GM12878 (cell line): ENCODE measurements around the gene OLA1.

Source experiments
- BACH1 ChIP-seq: fragments of 450-650 bp; IDR thresholded peaks from 2 replicates; pipeline ENCODE4 v1.6.1; 2017; ENCODE audit warnings: mild to moderate bottlenecking, borderline replicate concordance
- BHLHE40 ChIP-seq, 2 experiments: fragments of 450-650 bp in 1 of 2; IDR thresholded peaks; 2 replicates each; pipeline ENCODE4 v1.6.1; 2011 to 2017; ENCODE audit warnings: low read depth in 2 of 2, borderline replicate concordance in 1 of 2, improper control_type of control experiment in 1 of 2, low read length in 1 of 2, mild to moderate bottlenecking in 1 of 2
- EP300 ChIP-seq, 2 experiments: fragments of 150-350 bp in 1 of 2; IDR thresholded peaks; 2 replicates each; pipeline ENCODE4 v1.6.1; 2011 to 2012; ENCODE audit warnings: low read depth in 2 of 2, low read length in 2 of 2, borderline replicate concordance in 1 of 2, improper control_type of control experiment in 1 of 2, inconsistent platforms in 1 of 2; ENCODE audit not compliant: control insufficient read depth in 1 of 2
- SMAD1 ChIP-seq: fragments of 450-650 bp; IDR thresholded peaks from 2 replicates; pipeline ENCODE4 v1.6.1; 2018; ENCODE audit warnings: mild to moderate bottlenecking, low read depth; ENCODE audit not compliant: partially characterized antibody
- TAF1 ChIP-seq: IDR thresholded peaks from 2 replicates; pipeline ENCODE4 v1.6.1; 2011; ENCODE audit warnings: mild to moderate bottlenecking, low read depth, low read length, borderline replicate concordance
- TF ChIP-seq, protein P1 (sequence below), 3 experiments: IDR thresholded peaks in 2 of 3; conservative IDR thresholded peaks in 1 of 3; 2 replicates each; pipeline ENCODE4 v1.5.1; 2011; ENCODE audit warnings: low read depth in 3 of 3, low read length in 3 of 3, mild to moderate bottlenecking in 3 of 3, control low read depth in 2 of 3, moderate library complexity in 2 of 3, inconsistent platforms in 1 of 3, mixed read lengths in 1 of 3; ENCODE audit not compliant: control insufficient read depth in 2 of 3, insufficient read depth in 1 of 3; ENCODE audit errors: extremely low read depth in 1 of 3
- TF ChIP-seq, protein P2 (sequence below): IDR thresholded peaks from 2 replicates; pipeline ENCODE4 v1.6.1; 2012; ENCODE audit warnings: improper control_type of control experiment, low read depth, low read length; ENCODE audit not compliant: insufficient replicate concordance

DNA sequence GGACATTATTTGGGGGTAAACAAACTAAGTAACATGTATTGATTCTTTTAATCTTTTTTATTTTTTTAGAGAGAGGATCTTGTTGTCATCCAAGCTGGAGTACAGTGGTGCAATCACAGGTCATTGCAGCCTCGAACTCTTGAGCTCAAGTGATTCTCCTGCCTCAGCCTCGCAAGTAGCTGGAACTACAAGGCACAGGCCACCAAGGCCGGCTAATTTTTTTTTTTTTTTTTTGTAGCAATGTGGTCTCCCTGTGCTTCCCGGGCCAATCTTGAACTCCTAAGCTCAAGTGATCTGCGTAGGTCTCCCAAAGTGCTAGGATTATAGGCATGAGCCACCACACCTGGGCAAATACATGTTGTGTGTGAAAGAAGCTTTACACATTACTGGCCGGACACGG, 29.6 kb downstream of the OLA1 start:
- TF ChIP-seq BHLHE40 (IDR thresholded peaks at IDR 0.05; ENCODE audit: borderline replicate concordance in 1 of 2, low read depth in 2 of 2, low read length in 1 of 2) (no peak), EP300 (IDR thresholded peaks at IDR 0.05; ENCODE audit: borderline replicate concordance in 1 of 2, control insufficient read depth in 1 of 2, low read depth in 2 of 2, low read length in 2 of 2) (no peak), BACH1 (no peak), SMAD1 (no peak), TAF1 (no peak)
- TF ChIP-seq, protein P1, sequence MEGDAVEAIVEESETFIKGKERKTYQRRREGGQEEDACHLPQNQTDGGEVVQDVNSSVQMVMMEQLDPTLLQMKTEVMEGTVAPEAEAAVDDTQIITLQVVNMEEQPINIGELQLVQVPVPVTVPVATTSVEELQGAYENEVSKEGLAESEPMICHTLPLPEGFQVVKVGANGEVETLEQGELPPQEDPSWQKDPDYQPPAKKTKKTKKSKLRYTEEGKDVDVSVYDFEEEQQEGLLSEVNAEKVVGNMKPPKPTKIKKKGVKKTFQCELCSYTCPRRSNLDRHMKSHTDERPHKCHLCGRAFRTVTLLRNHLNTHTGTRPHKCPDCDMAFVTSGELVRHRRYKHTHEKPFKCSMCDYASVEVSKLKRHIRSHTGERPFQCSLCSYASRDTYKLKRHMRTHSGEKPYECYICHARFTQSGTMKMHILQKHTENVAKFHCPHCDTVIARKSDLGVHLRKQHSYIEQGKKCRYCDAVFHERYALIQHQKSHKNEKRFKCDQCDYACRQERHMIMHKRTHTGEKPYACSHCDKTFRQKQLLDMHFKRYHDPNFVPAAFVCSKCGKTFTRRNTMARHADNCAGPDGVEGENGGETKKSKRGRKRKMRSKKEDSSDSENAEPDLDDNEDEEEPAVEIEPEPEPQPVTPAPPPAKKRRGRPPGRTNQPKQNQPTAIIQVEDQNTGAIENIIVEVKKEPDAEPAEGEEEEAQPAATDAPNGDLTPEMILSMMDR (IDR thresholded peaks at IDR 0.05 in 2 of 3, conservative IDR thresholded peaks at IDR 0.05 in 1 of 3; ENCODE audit: control insufficient read depth in 2 of 3, extremely low read depth in 1 of 3, insufficient read depth in 1 of 3, low read depth in 3 of 3, low read length in 3 of 3) = no peak
- TF ChIP-seq, protein P2, sequence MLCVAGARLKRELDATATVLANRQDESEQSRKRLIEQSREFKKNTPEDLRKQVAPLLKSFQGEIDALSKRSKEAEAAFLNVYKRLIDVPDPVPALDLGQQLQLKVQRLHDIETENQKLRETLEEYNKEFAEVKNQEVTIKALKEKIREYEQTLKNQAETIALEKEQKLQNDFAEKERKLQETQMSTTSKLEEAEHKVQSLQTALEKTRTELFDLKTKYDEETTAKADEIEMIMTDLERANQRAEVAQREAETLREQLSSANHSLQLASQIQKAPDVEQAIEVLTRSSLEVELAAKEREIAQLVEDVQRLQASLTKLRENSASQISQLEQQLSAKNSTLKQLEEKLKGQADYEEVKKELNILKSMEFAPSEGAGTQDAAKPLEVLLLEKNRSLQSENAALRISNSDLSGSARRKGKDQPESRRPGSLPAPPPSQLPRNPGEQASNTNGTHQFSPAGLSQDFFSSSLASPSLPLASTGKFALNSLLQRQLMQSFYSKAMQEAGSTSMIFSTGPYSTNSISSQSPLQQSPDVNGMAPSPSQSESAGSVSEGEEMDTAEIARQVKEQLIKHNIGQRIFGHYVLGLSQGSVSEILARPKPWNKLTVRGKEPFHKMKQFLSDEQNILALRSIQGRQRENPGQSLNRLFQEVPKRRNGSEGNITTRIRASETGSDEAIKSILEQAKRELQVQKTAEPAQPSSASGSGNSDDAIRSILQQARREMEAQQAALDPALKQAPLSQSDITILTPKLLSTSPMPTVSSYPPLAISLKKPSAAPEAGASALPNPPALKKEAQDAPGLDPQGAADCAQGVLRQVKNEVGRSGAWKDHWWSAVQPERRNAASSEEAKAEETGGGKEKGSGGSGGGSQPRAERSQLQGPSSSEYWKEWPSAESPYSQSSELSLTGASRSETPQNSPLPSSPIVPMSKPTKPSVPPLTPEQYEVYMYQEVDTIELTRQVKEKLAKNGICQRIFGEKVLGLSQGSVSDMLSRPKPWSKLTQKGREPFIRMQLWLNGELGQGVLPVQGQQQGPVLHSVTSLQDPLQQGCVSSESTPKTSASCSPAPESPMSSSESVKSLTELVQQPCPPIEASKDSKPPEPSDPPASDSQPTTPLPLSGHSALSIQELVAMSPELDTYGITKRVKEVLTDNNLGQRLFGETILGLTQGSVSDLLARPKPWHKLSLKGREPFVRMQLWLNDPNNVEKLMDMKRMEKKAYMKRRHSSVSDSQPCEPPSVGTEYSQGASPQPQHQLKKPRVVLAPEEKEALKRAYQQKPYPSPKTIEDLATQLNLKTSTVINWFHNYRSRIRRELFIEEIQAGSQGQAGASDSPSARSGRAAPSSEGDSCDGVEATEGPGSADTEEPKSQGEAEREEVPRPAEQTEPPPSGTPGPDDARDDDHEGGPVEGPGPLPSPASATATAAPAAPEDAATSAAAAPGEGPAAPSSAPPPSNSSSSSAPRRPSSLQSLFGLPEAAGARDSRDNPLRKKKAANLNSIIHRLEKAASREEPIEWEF = no peak
